PC-3 (cell line): ENCODE measurements around the gene ANKFN1.

Source experiments
- CTCF ChIP-seq: fragments of 300-600 bp; sonication (generic); conservative IDR thresholded peaks from 2 replicates; pipeline ENCODE4 v1.5.1; 2017; ENCODE audit warnings: antibody characterized with exemption, low read depth, mild to moderate bottlenecking, low read length
- EZH2phosphoT487 ChIP-seq: fragments of 300-600 bp; sonication (generic); IDR thresholded peaks from 2 replicates; pipeline ENCODE4 v1.6.1; 2018; ENCODE audit warnings: mild to moderate bottlenecking, antibody characterized with exemption, low read length, borderline replicate concordance

GRCh38 chr17:56395787-56396186 lies 242.5 kb downstream of the ANKFN1 start:
- no peak for TF ChIP-seq CTCF
- no peak for TF ChIP-seq EZH2phosphoT487
